Erythroblast (primary cell): ENCODE data around the gene RNF220.
A peak's percentile ranks its signal among the peaks of the same experiment; 100 is the strongest.

ENCODE experiments used
- DNase-seq, 2 experiments: peaks; one replicate each; lab custom pipeline; 2025; lab: John Stamatoyannopoulos, UW
- GATA1 ChIP-seq: IDR thresholded peaks from 2 replicates; pipeline ENCODE4 v1.6.1; 2011; ENCODE audit warnings: low read depth, mild to moderate bottlenecking, control low read depth, low read length, moderate library complexity
- POLR2A ChIP-seq: IDR thresholded peaks from 2 replicates; pipeline ENCODE4 v1.6.1; 2011; ENCODE audit warnings: mild to moderate bottlenecking, low read length

The RNF220 gene

DNA sequence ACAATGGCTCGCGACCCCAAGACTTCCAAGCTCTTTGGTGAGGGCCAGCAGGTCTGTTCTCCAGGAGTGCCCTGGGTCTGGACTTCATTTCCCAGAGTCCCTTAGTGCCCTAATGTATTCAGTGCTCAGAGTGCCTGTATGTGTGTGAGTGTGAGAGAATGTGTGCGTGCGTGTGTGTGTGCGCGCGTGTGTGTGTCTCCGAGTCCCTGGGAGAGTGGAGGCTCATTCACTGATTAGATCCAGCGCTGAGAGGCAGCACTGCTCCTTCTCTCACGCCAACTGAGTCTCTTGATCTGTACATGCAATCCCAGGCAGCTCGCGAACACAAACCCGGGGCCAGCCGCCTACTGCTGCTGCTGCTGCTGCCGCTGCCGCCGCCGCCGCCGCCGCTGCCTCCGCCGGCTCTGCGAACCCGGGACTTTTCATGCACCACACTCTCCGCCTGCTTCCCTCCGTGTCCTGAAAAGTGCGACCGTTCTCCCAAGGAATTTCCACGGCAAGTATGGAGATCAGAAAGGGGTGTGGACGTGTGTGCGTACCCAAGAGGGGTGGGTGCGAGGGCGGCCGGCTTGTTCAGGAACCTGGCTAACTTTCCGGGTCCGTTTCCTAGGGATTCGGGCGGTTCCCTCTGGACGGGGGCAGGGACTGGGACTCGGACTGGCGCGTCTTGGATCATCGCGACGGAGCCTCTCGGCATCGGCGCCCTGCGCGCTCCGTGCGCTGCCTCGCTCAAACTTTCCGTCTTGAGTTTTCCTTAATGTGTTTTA is at the start of gene RNF220:
Gene RNF220, plus strand, starts transcription at position 225 of the 767 bp plus-strand sequence.
- DNase-seq: peak; percentile 38 to 40
- TF ChIP-seq POLR2A (no peak), GATA1 (no peak)

DNA sequence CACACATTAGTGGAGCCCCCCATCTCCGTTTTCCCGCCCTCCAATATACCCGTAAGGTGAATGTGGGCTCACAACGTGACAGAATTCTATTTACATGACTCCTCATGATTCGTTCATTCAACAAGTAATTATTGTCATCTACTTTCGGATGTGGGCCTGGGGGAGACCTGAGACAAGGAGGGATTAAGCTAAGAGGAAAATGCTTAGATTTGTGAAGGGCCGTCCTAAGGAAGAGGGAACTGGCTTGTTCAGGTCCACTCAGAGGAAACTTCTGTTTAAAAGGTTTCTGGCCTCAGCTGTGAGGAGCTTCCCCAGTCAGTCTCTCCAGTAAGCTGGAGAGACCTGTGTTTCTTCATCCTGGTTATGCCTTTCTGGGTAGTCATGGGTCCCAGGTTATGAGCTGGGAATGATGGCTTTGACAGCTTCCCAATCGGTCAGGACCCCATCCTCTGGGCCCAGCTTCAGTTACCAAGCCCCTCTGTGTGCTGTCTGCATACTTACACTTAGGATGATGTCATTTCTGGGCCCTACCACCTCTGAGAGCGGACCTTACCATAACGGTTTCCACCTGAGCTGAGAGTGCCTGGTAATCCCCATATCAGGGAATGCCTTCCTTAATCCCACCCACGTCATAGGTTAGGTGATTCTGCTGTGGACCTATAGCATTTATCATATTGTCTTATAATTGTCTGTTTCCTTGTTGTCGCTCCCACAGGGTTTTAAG is 49.3 kb upstream of the RNF220 start:
- DNase-seq: no peak

DNA sequence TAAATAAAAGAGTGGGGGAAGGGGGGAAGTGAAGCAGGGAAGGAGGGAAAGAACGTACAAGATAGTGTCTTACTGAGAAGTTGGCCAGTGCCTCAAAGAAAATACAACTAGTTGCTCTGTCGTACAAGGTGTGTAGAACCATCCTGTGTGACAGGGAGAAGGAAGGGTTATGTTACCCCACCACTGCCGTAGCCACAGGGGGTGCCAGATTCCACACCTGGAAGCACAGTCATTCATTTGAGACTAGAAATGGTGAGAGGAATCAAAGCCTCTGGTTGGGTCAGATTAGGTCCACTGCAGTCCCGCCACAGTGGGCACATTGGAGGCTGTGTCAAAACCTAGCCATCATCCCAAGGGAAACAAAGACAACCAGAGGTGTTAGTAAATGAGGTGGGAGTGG is 47.3 kb upstream of the RNF220 start:
- no peak for DNase-seq
- TF ChIP-seq POLR2A: no peak
- no peak for TF ChIP-seq GATA1

More for the DNA sequence above, 49.3 kb upstream of the RNF220 start:
- no peak for TF ChIP-seq POLR2A

DNA sequence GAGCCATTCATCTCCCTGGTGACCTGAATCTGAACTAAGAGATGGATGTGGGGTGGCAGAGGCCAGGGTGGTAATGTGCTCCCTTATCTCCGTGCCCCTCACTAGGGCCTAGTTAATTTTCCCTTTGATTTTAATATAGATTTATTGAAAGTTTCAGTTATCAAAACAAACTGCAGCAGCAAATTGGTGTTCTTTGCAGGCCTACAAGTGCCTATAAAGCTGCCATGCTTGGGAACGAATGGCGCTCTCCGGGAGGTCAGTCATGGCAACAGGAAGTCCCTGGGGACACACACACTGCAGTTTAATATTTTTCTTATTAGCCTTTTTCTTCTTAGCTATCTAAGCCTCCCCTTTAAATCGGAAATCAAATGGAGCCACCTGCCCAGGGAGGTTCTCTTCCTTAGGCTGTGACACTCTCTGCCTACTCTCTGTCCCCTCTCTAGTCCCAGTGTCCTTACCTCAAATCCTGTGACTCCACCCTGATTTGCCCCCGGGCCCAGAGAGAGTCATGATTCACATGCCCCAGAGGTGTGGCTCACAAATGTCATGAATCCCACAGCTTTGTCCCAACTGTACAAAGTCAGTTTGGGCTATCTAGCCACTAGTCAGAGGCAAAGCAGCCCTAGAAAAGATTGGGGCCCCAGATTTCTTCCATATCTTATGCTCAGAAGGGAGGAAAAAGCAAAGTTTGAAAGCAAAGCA is 45.7 kb upstream of the RNF220 start:
- no peak for DNase-seq
- TF ChIP-seq POLR2A (no peak), GATA1 (no peak)

DNA sequence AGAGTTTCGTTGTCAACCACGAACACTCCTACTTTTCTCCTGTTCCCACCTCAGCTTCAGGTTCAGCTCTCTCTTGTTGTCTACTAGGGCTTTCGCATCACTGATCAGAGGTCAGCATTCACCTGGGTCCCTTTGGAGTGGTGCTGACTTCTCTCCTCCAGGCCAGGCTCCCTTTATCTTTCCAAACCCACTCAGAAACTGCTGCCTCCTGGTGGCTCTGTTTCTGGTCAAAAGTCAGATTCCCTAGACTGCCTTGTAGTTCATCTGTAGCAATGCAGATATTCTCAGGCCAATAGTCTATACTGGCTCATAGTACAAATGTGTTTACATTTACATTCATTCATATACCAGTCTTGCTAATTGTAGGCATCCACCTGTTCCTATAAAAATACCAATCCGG is 43.6 kb upstream of the RNF220 start:
- TF ChIP-seq GATA1 (no peak), POLR2A (no peak)
- DNase-seq: peak; percentile 18 to 19

DNA sequence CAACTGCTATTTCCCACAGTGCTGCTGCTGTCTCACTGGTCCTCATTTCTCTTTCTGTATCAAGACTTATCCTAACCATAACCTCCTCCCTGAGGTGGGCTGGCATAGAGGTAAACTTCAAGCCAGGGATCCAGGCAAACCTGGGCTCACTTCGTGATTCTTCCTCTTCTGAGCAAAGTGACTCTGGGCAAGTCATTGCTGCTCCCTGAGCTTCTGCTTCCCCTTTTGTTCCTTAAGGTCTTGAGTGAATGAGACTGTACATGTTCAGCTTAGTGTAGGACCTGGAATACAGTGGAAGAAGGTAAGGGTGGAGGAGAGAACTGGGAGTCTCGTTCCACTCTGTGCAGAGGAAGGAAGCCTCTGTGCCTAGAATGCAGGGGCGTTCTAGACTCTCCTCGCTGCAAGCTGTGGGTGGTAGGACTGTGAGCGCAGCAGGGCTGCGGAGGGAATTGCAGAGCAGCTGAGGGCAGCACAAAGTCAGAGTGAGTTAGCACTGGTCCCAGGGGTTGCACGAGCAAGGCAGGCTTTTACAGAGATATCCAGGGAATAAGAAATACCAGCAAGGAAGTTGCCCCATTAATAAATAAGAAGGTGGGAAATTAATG is 38.6 kb upstream of the RNF220 start:
- no peak for DNase-seq
- TF ChIP-seq POLR2A (no peak), GATA1 (no peak)

DNA sequence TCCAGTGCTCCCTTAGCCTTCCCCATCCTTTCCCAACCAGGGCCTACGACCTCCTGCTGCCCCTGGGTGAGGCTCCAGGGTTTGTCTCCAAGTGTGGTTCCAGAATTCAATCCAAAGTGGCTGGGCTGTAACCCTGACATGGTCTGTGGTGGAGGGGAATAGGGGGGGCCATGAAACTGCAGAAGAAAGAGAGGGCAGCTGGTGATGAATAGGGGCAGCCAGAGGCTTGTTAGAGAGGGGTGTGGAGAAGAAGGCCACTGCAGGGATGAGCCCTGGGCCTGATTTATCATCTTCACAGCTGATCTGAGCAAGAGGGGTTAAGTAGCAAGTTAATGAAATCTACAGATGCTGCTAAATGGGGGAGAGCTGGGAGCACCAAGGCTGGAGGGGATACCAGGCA is 37.1 kb upstream of the RNF220 start:
- no peak for DNase-seq
- TF ChIP-seq POLR2A (no peak), GATA1 (no peak)

DNA sequence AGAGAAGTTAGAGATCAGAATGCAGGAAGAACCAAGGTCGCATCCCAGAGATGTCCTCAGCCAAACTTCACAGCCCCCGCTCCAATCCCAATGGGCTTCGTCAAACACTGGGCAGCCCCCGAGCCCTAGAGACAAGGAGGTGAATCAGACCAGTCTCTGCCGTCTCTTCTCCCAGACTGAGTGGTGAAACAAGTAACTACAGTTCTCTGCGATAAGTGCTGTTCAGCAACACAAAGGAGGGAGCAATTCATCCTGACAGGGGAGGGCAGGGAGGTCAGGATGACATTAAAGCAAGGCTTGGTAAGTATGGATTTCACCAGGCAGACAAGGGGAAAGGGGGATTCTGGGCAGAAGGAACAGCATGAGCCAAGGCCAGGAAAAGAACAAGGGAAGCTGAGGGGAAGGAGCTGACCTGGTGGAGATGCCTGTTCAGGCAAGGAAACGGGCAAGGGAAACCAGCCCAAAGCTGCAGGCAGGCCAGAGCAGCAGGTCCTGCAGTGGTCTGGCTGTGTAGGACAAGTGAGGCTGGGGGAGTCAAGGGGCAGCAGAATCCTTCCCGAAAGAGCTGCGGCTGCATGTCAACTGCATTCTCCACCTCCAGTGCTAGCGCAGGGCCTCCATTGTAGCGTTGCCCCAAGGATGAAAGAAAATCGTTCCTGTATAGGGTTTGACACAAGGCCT is 36.4 kb upstream of the RNF220 start:
- TF ChIP-seq POLR2A (no peak), GATA1 (no peak)
- DNase-seq: no peak

DNA sequence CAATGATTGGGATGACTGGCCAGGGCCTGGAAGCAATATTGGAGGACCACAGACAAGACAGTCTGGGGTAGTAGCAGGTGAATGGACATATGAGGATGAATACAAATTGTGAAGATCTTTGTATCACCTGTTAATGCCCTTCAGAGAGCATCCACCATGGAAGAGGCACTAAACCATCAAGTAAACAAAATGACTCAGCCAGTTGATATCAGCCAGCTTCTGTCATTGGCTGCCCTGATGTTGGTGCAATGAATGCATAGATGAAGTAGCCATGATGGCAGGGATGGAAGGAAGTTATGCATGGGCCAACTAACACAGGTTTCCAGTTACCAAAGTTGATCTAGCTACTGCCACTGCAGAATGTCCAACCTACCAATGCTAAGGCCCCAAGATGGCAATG is 33.8 kb upstream of the RNF220 start:
- peak; percentile 20 to 58 for DNase-seq
- no peak for TF ChIP-seq GATA1
- TF ChIP-seq POLR2A: no peak

DNA sequence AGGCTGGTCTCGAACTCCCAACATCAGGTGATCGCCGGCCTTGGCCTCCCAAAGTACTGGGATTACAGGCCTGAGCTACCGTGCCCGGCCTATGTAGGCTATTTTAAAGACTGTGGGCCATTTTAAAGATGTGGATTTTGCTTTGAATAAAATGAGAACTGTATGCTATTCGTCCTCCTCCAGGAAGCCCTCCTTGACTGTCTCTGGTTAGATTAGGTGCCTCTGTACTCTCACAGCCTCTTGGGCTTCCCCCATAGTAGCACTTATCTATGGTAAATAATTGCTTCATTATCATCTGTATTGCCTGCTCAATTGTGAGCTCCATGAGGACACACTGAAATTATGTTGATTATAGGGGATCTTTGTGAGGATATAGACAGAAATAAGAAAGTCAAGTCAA is 29.5 kb upstream of the RNF220 start:
- DNase-seq: no peak
- TF ChIP-seq GATA1: no peak
- TF ChIP-seq POLR2A: no peak

DNA sequence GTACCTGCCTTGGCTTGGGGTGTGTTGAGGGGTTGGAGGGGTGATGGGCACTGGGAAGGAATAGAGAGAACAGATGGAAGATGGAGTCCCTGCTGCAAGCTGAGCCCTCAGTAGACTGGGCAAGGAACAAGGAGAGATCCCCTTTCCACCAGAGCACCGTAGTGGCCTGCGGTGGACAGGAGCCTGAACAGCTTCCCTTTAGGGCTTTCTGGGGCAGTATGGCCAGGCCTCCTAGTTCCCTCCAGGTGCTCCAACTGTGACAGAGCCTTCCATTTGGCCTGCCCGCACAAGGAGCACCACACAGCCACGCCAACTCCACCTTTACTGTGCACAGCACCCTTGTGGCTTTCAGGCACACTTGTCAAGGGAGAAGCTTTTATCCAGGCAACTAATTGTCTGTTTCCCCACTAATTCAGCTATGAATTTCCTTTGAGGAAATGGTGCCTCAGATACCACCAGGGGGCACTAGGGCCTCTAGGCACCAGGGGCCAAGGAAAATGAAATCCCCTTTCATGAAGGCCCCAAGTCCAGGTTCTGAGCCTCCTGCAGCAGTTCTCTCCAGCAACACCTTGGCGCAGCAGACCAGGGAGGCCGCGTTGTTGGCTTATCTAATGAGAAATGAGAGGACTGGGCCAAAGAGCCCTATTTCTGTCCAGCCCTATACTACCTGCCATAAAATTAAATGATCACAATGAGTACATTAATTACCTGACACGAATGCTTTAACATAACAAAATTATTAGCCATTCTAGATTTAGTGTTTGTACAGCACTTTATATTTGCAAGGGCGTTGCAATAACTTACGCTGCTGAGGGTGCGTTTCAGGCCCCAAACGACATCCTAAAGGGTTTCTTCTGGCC is 26.9 kb upstream of the RNF220 start:
- DNase-seq: peak; percentile 54 to 72
- no peak for TF ChIP-seq GATA1
- no peak for TF ChIP-seq POLR2A

DNA sequence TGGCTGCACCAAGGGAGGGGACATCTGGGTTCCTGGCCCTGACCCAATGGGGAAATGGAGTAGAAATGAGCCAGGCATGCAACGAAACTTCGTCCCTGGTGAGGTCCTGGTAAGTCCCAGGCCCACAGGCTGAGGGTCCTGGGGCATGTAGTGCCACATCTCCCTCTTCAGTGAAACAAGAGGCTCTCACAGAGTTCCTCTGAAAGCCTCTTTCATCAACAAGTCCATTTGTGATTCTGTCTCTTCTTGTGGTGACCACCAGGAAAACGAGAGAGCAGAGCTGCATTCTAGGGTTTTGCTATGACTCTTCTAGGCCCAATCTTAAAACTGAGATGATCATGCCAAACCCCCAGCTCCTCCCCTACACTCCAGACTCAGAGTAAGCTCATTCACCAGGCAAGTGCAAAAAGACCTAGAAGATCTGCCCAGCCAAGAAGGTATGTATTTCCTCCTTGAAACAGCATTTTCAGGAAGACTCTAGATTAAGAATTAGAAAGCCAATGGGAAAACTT is 24.3 kb upstream of the RNF220 start:
- TF ChIP-seq GATA1 (no peak), POLR2A (no peak)

More for the DNA sequence above, 24.3 kb upstream of the RNF220 start:
- DNase-seq: no peak
